ENCODE measurements around the gene ARHGAP42.

ARHGAP42 gene

DNA sequence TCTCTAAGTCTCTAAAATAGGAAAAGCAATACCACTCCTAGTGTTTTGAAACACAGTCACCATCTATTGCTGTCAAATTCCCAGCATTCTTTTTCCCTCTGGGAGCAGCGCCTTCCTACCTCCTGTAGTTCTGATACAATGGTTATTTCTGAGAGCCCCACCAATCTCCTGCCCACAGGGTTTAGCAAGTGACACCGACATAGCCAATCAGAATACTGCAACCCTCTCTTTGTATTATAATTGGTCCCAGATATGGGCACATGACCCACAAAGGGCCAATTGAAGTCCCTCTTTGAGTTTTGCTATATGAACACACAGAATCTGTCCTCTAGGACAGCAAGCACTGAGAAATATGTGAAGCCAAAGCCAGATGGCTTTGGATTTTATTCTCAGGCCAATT lies 16.9 kb upstream of the ARHGAP42 start:
- 0 out of 2 replicates have a peak, but pooled peaks cover 2% of the 10 kb centered on the region for H3K9me3 ChIP-seq (ENCODE audit: low read length)
- H3K4me3 ChIP-seq (ENCODE audit: low read depth, low read length, poor library complexity, severe bottlenecking) = no peak overlapping the region
- no peak overlapping the region for H3K27ac ChIP-seq (ENCODE audit: low read depth, low read length, poor library complexity, severe bottlenecking)
- H3K79me2 ChIP-seq (ENCODE audit: insufficient read depth, low read length) = no peaks in the 10 kb centered on the region
- no peaks in the 10 kb centered on the region for H3K36me3 ChIP-seq (ENCODE audit: insufficient read depth, low read length)
- no peaks in the 10 kb centered on the region for H3K27me3 ChIP-seq (ENCODE audit: insufficient read depth, low read length)
- TF ChIP-seq EZH2 (IDR thresholded peaks at IDR 0.05; ENCODE audit: borderline replicate concordance, low read length) = no peak
- TF ChIP-seq, protein P1, sequence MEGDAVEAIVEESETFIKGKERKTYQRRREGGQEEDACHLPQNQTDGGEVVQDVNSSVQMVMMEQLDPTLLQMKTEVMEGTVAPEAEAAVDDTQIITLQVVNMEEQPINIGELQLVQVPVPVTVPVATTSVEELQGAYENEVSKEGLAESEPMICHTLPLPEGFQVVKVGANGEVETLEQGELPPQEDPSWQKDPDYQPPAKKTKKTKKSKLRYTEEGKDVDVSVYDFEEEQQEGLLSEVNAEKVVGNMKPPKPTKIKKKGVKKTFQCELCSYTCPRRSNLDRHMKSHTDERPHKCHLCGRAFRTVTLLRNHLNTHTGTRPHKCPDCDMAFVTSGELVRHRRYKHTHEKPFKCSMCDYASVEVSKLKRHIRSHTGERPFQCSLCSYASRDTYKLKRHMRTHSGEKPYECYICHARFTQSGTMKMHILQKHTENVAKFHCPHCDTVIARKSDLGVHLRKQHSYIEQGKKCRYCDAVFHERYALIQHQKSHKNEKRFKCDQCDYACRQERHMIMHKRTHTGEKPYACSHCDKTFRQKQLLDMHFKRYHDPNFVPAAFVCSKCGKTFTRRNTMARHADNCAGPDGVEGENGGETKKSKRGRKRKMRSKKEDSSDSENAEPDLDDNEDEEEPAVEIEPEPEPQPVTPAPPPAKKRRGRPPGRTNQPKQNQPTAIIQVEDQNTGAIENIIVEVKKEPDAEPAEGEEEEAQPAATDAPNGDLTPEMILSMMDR (IDR thresholded peaks at IDR 0.05; ENCODE audit: low read length) = no peak
- H3K4me1 ChIP-seq (ENCODE audit: insufficient read depth, low read length, severe bottlenecking) = no peaks in the 10 kb centered on the region
- H3K4me2 ChIP-seq (ENCODE audit: low read length) = no peak overlapping the region
- no peaks in the 10 kb centered on the region for H3F3A ChIP-seq (ENCODE audit: insufficient read depth, low read length)
- no peaks in the 10 kb centered on the region for H4K20me1 ChIP-seq (ENCODE audit: insufficient read depth, low read length)
- no peaks in the 10 kb centered on the region for H3K9me2 ChIP-seq (ENCODE audit: low read depth, low read length)
- H3K9ac ChIP-seq (ENCODE audit: low read length) = no peak overlapping the region
- no peak overlapping the region for H2AFZ ChIP-seq (ENCODE audit: low read length)

DNA sequence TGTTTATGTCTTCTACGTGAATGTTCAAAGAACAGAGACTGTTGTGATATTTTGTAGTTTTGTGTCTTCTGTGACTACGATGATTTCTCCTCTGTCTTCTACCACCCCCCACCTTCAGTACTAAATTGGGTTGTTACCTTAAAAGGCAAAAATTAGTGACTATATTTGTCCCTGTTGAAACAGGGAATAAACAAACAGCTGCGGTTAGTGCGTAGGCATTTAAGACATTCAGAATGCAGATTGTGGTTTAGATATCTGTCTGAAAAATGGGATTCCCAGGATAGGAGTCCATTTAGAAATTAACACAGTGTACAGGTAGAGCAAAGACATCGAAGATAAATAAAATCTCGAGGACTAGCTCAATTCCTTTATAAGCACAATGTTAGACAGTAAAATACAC lies 15.6 kb upstream of the ARHGAP42 start:
- no peaks in the 10 kb centered on the region for H3K27me3 ChIP-seq (ENCODE audit: insufficient read depth, low read length)

DNA sequence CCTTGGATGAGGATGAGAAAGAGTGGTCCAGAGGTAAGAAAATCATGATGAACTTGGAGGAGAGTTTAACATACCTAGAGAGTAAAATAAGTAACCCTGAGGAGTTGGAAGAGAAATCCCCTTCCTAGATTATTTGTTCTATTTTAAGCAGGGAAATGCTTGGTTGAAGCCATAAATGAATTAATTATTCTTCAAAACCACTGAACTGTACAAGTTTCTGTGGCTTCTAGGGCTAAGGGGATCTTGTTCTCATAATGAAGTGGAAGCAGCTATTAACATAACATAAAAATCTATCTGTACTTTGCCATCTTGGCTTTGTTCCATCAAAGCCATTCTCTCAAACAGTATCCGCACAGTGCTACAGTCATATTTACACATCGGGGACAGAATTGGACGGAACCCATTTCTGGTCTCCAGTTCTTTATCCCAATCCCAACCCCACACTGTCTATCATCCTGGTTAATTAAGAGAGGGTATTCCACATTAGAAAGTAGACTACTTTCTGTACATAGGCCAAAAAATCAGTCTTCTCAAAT lies 14.5 kb upstream of the ARHGAP42 start:
- Histone ChIP-seq H3K27me3 (ENCODE audit: insufficient read depth, low read length) (no peaks in the 10 kb centered on the region), H3K9ac (ENCODE audit: low read length) (no peak overlapping the region), H2AFZ (ENCODE audit: low read length) (no peak overlapping the region), H3F3A (ENCODE audit: insufficient read depth, low read length) (no peaks in the 10 kb centered on the region), H4K20me1 (ENCODE audit: insufficient read depth, low read length) (no peaks in the 10 kb centered on the region), H3K79me2 (ENCODE audit: insufficient read depth, low read length) (no peaks in the 10 kb centered on the region), H3K9me3 (ENCODE audit: low read length) (0 out of 2 replicates have a peak, but pooled peaks cover 2% of the 10 kb centered on the region), H3K4me3 (ENCODE audit: low read depth, low read length, poor library complexity, severe bottlenecking) (no peak overlapping the region), H3K36me3 (ENCODE audit: insufficient read depth, low read length) (no peaks in the 10 kb centered on the region), H3K4me2 (ENCODE audit: low read length) (no peak overlapping the region), H3K4me1 (ENCODE audit: insufficient read depth, low read length, severe bottlenecking) (no peaks in the 10 kb centered on the region), H3K9me2 (ENCODE audit: low read depth, low read length) (no peaks in the 10 kb centered on the region), H3K27ac (ENCODE audit: low read depth, low read length, poor library complexity, severe bottlenecking) (no peak overlapping the region)
- TF ChIP-seq EZH2 (IDR thresholded peaks at IDR 0.05; ENCODE audit: borderline replicate concordance, low read length) = no peak
- TF ChIP-seq, protein P1 (IDR thresholded peaks at IDR 0.05; ENCODE audit: low read length) = no peak

More for the DNA sequence above, 15.6 kb upstream of the ARHGAP42 start:
- Histone ChIP-seq H3K27ac (ENCODE audit: low read depth, low read length, poor library complexity, severe bottlenecking) (no peak overlapping the region), H3K36me3 (ENCODE audit: insufficient read depth, low read length) (no peaks in the 10 kb centered on the region), H3K9ac (ENCODE audit: low read length) (no peak overlapping the region), H4K20me1 (ENCODE audit: insufficient read depth, low read length) (no peaks in the 10 kb centered on the region), H3K4me2 (ENCODE audit: low read length) (no peak overlapping the region), H3F3A (ENCODE audit: insufficient read depth, low read length) (no peaks in the 10 kb centered on the region), H3K9me3 (ENCODE audit: low read length) (0 out of 2 replicates have a peak, but pooled peaks cover 2% of the 10 kb centered on the region), H3K9me2 (ENCODE audit: low read depth, low read length) (no peaks in the 10 kb centered on the region), H3K4me3 (ENCODE audit: low read depth, low read length, poor library complexity, severe bottlenecking) (no peak overlapping the region), H2AFZ (ENCODE audit: low read length) (no peak overlapping the region), H3K79me2 (ENCODE audit: insufficient read depth, low read length) (no peaks in the 10 kb centered on the region), H3K4me1 (ENCODE audit: insufficient read depth, low read length, severe bottlenecking) (no peaks in the 10 kb centered on the region)
- TF ChIP-seq, protein P1 (IDR thresholded peaks at IDR 0.05; ENCODE audit: low read length) = no peak
- TF ChIP-seq EZH2 (IDR thresholded peaks at IDR 0.05; ENCODE audit: borderline replicate concordance, low read length) = no peak

All from OCI-LY1 (cell line).